Heart right ventricle (tissue), 16 donors: ENCODE results near the gene SLC16A8. TPM values are rescaled to one million over a fixed set of nuclear protein-coding genes. Genes with fewer than 3 reads are reported as not detected.
A peak's percentile ranks its signal among the peaks of the same experiment; 100 is the strongest.

ENCODE experiments used
- ATAC-seq, 8 donors: fragments of 200-7000 bp; cut with Tn5 transposase; one replicate each; pipeline ENCODE4 v1.9.1; 2020; ENCODE audit warnings: mild to moderate bottlenecking in 8 of 8, moderate library complexity in 8 of 8, moderate number of reproducible peaks in 1 of 8
- DNase-seq, 2 donors: peaks; one replicate each; pipeline ENCODE4 v3.0.0-alpha.2; 2020
- H3K27ac ChIP-seq, 10 donors: fragments of 200-600 bp; sonication (generic) in 2 of 10; one replicate each; pipeline versions ENCODE4 v1.5.0 to v1.8.0; 2020 to 2022; ENCODE audit warnings: mild to moderate bottlenecking in 3 of 10
- H3K27me3 ChIP-seq, 7 donors: fragments of 200-600 bp; one replicate each; pipeline ENCODE4 v1.8.0; 2021 to 2022; ENCODE audit warnings: mild to moderate bottlenecking in 2 of 7
- H3K36me3 ChIP-seq, 9 donors: fragments of 200-600 bp; sonication (generic) in 1 of 9; one replicate each; pipeline versions ENCODE4 v1.5.0 to v1.8.0; 2020 to 2022; ENCODE audit warnings: mild to moderate bottlenecking in 2 of 9
- H3K4me1 ChIP-seq, 9 donors: fragments of 200-600 bp; sonication (generic) in 1 of 9; one replicate each; pipeline versions ENCODE4 v1.5.0 to v1.8.0; 2020 to 2022; ENCODE audit warnings: mild to moderate bottlenecking in 4 of 9
- H3K4me3 ChIP-seq, 10 donors: fragments of 200-600 bp; sonication (generic) in 2 of 10; one replicate each; pipeline versions ENCODE4 v1.5.0 to v1.8.0; 2020 to 2022; ENCODE audit warnings: mild to moderate bottlenecking in 7 of 10, moderate library complexity in 2 of 10
- H3K9me3 ChIP-seq, 11 donors: fragments of 200-600 bp in 10 of 11; sonication (generic) in 2 of 11; one replicate each; pipeline versions ENCODE4 v1.5.0 to v1.8.0; 2013 to 2022; ENCODE audit warnings: mild to moderate bottlenecking in 2 of 11, control low read depth in 1 of 11, moderate library complexity in 1 of 11
- WGBS, 2 donors: extraction: QIAGEN DNeasy Blood & Tissue Kit; methylation state at CpG; one replicate each; pipeline ENCODE4 v1.1.7; 2013; ENCODE audit warnings: inconsistent platforms in 1 of 2; 5-methylcytosine and 5-hydroxymethylcytosine counted together
- intact Hi-C, 10 donors: fragments of 100-400 bp; cut with DNase I; formaldehyde crosslinking; loops; one replicate each; pipeline versions ENCODE4 v1.11.1 to v1.14.2; 2022
- polyA plus RNA-seq, 2 donors: library from polyadenylated mRNA; stranded (reverse); fragments of 200-250 nt; gene quantifications; one replicate each; pipeline ENCODE4 v1.2.3, GENCODE V29; 2013
- total RNA-seq, 10 donors: library from RNA; stranded (reverse); fragmentation: NEBNext Ultra II Directional in 3 of 10; extraction: Animal tissue kit (Norgen Biotek cat#: 25700) in 3 of 10; gene quantifications; one replicate each; pipeline versions ENCODE4 v1.2.1 to v1.2.4, GENCODE V29; 2021 to 2023
- TF ChIP-seq, protein P1 (sequence below), 9 donors: fragments of 200-600 bp; sonication (generic) in 2 of 9; IDR thresholded peaks; one replicate each; pipeline versions ENCODE4 v1.5.0 to v1.8.0; 2021 to 2022; ENCODE audit warnings: antibody characterized with exemption in 9 of 9, mild to moderate bottlenecking in 5 of 9, moderate library complexity in 1 of 9
- donor health status: Arrhythmogenic right ventricular cardiomyopathy.
- donor health status: ischemic (EF 13 %, LVEDD 7.1; RV severe dilation, severe dysfunction).
- donor health status: healthy with polysubstance abuse.
- donor health status: DM: no; HTN: yes; CAD: no.
- donor health status: DM: no; HTN: no; CAD: no.
- donor health status: ischemic (EF 25% LVEDD 6.9; RV normal size, moderate dysfunction).
- donor health status: ischemic (EF 25% LVEDD 5.7; RV mildly dilated, moderate dysfunction).
- donor health status: healthy.
- donor health status: DM: yes; HTN: yes; CAD: no.
- donor health status: Ischemic cardiomyopathy.
- donor health status: ischemic (EF 35%, LVEDD 5.7; RV mildly dilated, moderate dysfunction).
- donor health status: nonischemic (EF 11% LVEDD 7.7; RV severe dilation, severe dysfunction).
- donor health status: DM: yes; HTN: yes; CAD: no.
- donor health status: PGD.
- donor health status: ischemic (EF 29% LVEDD 5.4; RV normal size, mild dysfunction).
- donor health status: nonischemic (EF 23%, LVEDD 6.1; RV moderate dilation, normal function).

SLC16A8 gene
- total and polyA plus RNA-seq, 12 donors, result 0.19 to 0.34 (median 0.22) TPM; not detected in 9

DNA sequence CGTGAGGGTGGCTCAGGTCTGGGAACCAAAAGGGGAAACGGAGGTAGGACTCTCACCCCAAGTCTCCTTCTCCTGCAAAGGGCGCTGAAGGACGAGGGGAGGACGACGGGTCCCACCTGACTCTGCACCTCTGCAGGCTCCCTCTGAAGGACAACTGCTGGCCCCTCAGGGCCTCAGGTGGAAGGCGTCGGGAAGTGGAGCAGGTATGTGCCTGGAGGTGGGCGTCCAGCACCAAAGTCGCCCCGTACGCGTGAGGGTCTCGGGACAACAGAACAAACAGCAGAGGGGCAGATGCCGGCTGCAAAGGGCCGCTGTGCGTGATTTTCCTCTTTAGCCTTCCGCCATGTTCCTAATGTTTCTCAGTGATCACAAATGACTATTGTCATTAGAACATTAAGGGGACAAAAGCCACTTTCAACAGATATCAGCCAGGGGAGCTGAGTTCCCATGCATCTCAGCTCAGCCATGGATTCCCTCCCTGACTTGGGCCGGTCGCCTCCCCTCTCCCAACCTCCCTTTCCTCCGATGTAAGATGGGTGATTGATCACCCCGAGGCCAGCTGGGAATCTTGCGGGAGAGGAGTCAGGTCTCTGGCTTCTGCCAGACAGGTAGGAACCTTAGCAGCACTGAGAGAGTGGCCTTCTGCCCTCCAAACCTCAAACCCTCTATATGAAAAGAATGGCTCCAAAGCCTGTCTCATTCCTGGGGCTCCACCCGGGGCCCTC is 836 bp downstream of the SLC16A8 start:
- Histone ChIP-seq H3K9me3 (no peaks in the 10 kb centered on the region), H3K36me3 (no peaks in the 10 kb centered on the region), H3K4me1 (peaks cover 10 to 22% (median 20%) of the 10 kb centered on the region in 9 donors), H3K4me3 (no peak overlapping the region), H3K27ac (no peak overlapping the region), H3K27me3 (peaks cover 0 to 47% (median 19%) of the 10 kb centered on the region in 7 donors)
- WGBS, 2 donors, result 87 to 90% methylated on average over 24 of the region's 24 CpGs
- ATAC-seq (no peak), DNase-seq (no peak)
- TF ChIP-seq, protein P1, sequence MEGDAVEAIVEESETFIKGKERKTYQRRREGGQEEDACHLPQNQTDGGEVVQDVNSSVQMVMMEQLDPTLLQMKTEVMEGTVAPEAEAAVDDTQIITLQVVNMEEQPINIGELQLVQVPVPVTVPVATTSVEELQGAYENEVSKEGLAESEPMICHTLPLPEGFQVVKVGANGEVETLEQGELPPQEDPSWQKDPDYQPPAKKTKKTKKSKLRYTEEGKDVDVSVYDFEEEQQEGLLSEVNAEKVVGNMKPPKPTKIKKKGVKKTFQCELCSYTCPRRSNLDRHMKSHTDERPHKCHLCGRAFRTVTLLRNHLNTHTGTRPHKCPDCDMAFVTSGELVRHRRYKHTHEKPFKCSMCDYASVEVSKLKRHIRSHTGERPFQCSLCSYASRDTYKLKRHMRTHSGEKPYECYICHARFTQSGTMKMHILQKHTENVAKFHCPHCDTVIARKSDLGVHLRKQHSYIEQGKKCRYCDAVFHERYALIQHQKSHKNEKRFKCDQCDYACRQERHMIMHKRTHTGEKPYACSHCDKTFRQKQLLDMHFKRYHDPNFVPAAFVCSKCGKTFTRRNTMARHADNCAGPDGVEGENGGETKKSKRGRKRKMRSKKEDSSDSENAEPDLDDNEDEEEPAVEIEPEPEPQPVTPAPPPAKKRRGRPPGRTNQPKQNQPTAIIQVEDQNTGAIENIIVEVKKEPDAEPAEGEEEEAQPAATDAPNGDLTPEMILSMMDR (IDR thresholded peaks at IDR 0.05), result no peak
- intact Hi-C loops, result no loop called here

DNA sequence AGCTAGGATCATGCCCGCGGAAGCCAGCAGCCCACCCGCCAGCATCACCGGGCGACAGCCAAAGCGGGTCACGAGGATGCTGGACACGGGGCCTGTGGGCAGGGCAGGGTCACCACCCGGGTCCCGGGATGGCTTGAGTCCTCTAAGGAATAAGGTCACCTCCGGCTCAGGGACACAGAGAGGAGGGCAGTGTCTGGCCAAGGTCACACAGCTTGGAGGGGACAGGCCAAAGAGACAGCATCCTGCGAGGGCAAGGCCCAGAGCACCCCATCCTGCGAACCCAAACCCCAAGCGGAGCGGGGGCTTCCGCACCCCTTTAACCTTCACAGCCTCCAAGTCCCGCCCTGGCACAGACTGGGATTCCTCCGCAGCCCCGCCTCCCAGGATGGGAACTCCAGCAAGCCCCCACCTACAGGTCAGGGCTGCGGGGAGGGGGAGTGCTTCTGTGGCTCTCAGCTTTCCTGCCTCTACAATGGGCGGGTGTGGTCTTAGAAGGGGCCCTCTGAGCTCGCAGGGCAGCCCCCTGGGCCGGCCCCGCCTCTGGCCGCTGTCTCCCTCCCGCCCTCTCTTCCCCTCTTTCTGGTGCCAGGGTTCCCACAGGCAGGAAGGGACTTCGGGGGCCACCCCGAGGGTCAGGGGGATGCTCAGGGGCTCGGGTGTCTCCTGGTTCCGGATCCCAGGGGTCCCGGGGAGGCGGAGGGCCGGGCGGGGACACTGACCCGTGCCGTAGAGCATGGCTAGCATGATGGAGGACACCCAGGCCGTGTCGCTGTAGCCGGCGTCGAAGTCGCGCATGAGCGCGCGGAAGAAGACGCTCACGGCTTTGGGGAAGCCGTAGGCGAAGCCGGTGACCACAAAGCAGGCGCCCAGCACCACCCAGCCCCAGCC is 1.8 kb downstream of the SLC16A8 start:
- H3K27me3 ChIP-seq, result peaks cover 0 to 43% (median 16%) of the 10 kb centered on the region in 7 donors
- WGBS, 2 donors, result 31 to 38% methylated on average over 52 of the region's 52 CpGs
- H3K4me1 ChIP-seq, result peaks cover 10 to 22% (median 20%) of the 10 kb centered on the region in 9 donors
- peak overlapping the region in 9 of 10 donors; percentile 14 to 56 (median 45) for H3K4me3 ChIP-seq
- intact Hi-C loops, result no loop called here
- DNase-seq, result no peak
- no peaks in the 10 kb centered on the region for H3K36me3 ChIP-seq
- no peaks in the 10 kb centered on the region for H3K9me3 ChIP-seq
- TF ChIP-seq, protein P1 (IDR thresholded peaks at IDR 0.05), result no peak
- peak in 4 of 8 donors; percentile 3 to 17 (median 6) for ATAC-seq
- H3K27ac ChIP-seq, result no peak overlapping the region

DNA sequence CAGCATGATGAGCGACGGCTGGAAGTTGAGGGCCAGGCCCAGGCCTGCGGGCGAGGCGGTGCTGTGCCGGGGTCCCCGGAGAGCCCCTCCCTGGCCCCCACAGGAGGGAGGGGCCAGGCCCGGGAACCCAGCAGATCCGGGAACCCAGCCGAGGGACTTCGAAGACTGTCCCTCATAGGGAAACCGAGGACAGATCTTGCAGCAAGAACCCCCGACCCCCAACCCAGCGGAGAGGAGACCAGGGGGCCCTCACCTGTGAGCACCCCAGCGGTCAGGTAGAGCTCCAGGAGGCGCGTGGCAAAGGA is 2.4 kb downstream of the SLC16A8 start:
- DNase-seq, result no peak
- WGBS, 2 donors, result 7 to 14% methylated on average over 17 of the region's 17 CpGs
- TF ChIP-seq, protein P1 (IDR thresholded peaks at IDR 0.05), result no peak
- no peak overlapping the region for H3K27ac ChIP-seq
- peaks cover 0 to 43% (median 16%) of the 10 kb centered on the region in 7 donors for H3K27me3 ChIP-seq
- intact Hi-C loops, result no loop called here
- H3K9me3 ChIP-seq, result no peaks in the 10 kb centered on the region
- peak overlapping the region; percentile 14 to 56 (median 44) for H3K4me3 ChIP-seq
- peak in 2 of 8 donors; percentile 9 to 13 for ATAC-seq
- H3K4me1 ChIP-seq, result peaks cover 10 to 22% (median 20%) of the 10 kb centered on the region in 9 donors
- no peaks in the 10 kb centered on the region for H3K36me3 ChIP-seq

DNA sequence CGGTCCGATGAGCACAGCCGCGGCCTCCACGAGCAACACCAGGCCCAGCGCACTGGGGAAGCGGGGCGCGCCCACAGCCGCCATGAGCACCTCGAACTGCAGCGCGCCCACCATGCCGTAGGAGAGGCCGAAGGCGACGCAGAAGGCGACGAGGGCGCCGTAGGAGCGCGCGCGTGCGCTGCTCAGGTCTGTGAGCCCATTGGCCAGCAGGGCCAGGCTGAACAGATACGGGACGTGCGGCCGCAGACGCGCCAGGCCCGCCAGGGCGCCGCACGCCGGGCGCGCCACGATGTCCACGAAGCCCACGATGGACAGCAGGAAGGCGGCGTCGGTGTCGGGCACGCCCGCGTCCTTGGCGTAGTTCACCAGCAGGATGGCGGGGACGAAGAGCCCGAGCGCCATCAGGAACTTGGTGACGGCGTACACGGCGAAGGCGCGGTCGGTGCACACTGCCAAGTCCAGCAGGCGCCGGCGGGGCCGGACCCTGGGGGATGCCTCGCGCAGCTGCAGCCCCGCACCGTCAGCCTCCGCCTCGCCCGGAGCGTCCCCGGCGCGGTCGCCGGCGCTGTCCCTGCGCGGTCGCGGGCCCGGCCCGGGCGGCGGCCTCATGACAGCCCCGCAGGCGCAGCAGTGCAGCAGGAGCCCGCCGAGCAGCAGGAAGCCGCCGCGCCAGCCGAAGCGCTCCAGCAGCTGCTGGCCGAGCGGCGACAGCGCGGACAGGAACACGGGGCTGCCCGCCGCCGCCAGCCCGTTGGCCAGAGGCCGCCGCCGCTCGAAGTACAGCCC is 2.9 kb downstream of the SLC16A8 start:
- intact Hi-C loops, result no loop called here
- Histone ChIP-seq H3K36me3 (no peaks in the 10 kb centered on the region), H3K4me1 (peaks cover 10 to 22% (median 20%) of the 10 kb centered on the region in 9 donors), H3K27me3 (peaks cover 0 to 43% (median 16%) of the 10 kb centered on the region in 7 donors), H3K27ac (peak overlapping the region in 1 of 10 donors; percentile 19), H3K4me3 (peak overlapping the region; percentile 14 to 56 (median 44)), H3K9me3 (no peaks in the 10 kb centered on the region)
- ATAC-seq (peak; percentile 33 to 72 (median 61)), DNase-seq (peak in 1 of 2 donors; percentile 59)
- 3 to 4% methylated on average over 110 of the region's 110 CpGs for WGBS, 2 donors
- TF ChIP-seq, protein P1 (IDR thresholded peaks at IDR 0.05), result peak in 1 of 9 donors; percentile 10
